Measurements from ENCODE around the gene MTHFD1L.
"Not testable (repeated sequence)": the region's sequence is repeated elsewhere in the genome, so short reads cannot be mapped to it uniquely, and the experiment has no call there.

MTHFD1L gene

GRCh38 chr6:150865406-150866146, at the start of gene MTHFD1L:
TSS of gene MTHFD1L (plus strand) at chr6:150865702. CDS start at chr6:150865823, 121 bp downstream.
- DNase-seq (ENCODE audit: low read depth): no peak

- DNase-seq (ENCODE audit: low read depth): not testable (repeated sequence)
Measured at GRCh38 chr6:150816554-150816953, 48.9 kb upstream of the MTHFD1L start.

- DNase-seq (ENCODE audit: low read depth): no peak
Measured at GRCh38 chr6:150822932-150823331, 42.6 kb upstream of the MTHFD1L start.

GRCh38 chr6:150826788-150827187, 38.7 kb upstream of the MTHFD1L start:
- DNase-seq (ENCODE audit: low read depth): no peak

- DNase-seq (ENCODE audit: low read depth): not testable (repeated sequence)
Measured at GRCh38 chr6:150828107-150828506, 37.4 kb upstream of the MTHFD1L start.

GRCh38 chr6:150830439-150831165, 34.9 kb upstream of the MTHFD1L start:
- DNase-seq (ENCODE audit: low read depth): peak; percentile 44

- DNase-seq (ENCODE audit: low read depth): no peak
Measured at GRCh38 chr6:150831577-150831976, 33.9 kb upstream of the MTHFD1L start.

- no peak for DNase-seq (ENCODE audit: low read depth)
Measured at GRCh38 chr6:150835620-150836019, 29.9 kb upstream of the MTHFD1L start.

- DNase-seq (ENCODE audit: low read depth): no peak
Measured at GRCh38 chr6:150840185-150840584, 25.3 kb upstream of the MTHFD1L start.

GRCh38 chr6:150841189-150841588, 24.3 kb upstream of the MTHFD1L start:
- no peak for DNase-seq (ENCODE audit: low read depth)

GRCh38 chr6:150841697-150842096, 23.8 kb upstream of the MTHFD1L start:
- no peak for DNase-seq (ENCODE audit: low read depth)

GRCh38 chr6:150844371-150844770, 21.1 kb upstream of the MTHFD1L start:
- DNase-seq (ENCODE audit: low read depth): no peak

GRCh38 chr6:150846641-150847040, 18.9 kb upstream of the MTHFD1L start:
- DNase-seq (ENCODE audit: low read depth): no peak

- no peak for DNase-seq (ENCODE audit: low read depth)
Measured at GRCh38 chr6:150848400-150848799, 17.1 kb upstream of the MTHFD1L start.

- DNase-seq (ENCODE audit: low read depth): not testable (repeated sequence)
Measured at GRCh38 chr6:150854392-150854791, 11.1 kb upstream of the MTHFD1L start.

GRCh38 chr6:150855171-150855570, 10.3 kb upstream of the MTHFD1L start:
- not testable (repeated sequence) for DNase-seq (ENCODE audit: low read depth)

- DNase-seq (ENCODE audit: low read depth): peak; percentile 96
Measured at GRCh38 chr6:150857062-150857944, 8.2 kb upstream of the MTHFD1L start.

GRCh38 chr6:150857945-150858308, 7.6 kb upstream of the MTHFD1L start:
- DNase-seq (ENCODE audit: low read depth): no peak

GRCh38 chr6:150861448-150862168, 3.9 kb upstream of the MTHFD1L start:
- DNase-seq (ENCODE audit: low read depth): not testable (repeated sequence)

GRCh38 chr6:150863213-150863928, 2.1 kb upstream of the MTHFD1L start:
- DNase-seq (ENCODE audit: low read depth): no peak

- no peak for DNase-seq (ENCODE audit: low read depth)
Measured at GRCh38 chr6:150865043-150865405, 478 bp upstream of the MTHFD1L start.

All from GM04503 (cell line).